Tibial nerve (tissue), 4 donors: ENCODE measurements around the gene HOXC4. TPM values are rescaled to one million over a fixed set of nuclear protein-coding genes. Genes with fewer than 3 reads are reported as not detected.
A peak's percentile ranks its signal among the peaks of the same experiment; 100 is the strongest.

Experiments used
- small RNA-seq: library from RNA; depleted of rRNA; stranded (forward); fragments of <200 nt; gene quantifications from one replicate; pipeline ENCODE3, GENCODE V24; 2016
- total RNA-seq, 4 donors: library from RNA; depleted of rRNA; stranded (reverse); fragments of >200 nt; gene quantifications; one replicate each; pipeline ENCODE4 v1.1.0, GENCODE V29; 2016

HOXC4 gene
- total RNA-seq, 4 donors from 2014 or later: 2.7 to 8.1 (median 4.1) TPM

Small RNA genes lying within 50 kb of the gene (small RNA-seq; reads per million reads assigned to genes)
- not detected for gene HOXC5
- gene MIR615: 18.1 reads per million, percentile 92 among the genes with 10 or more reads in this experiment
- gene RF00019: not detected

Other genes starting within 250 kb of the HOXC4 start
- gene HOXC13, start 115.0 kb upstream of the HOXC4 start, total RNA-seq: not detected
- 1 to 10 TPM in 1 of 4 donors, under 1 TPM in 1, not detected in 2; 0.22 to 1.4 TPM for gene HOXC12, start 98.9 kb upstream of the HOXC4 start, total RNA-seq
- under 1 TPM in 3 of 4 donors, not detected in 1; 0.20 to 0.63 (median 0.60) TPM for gene HOXC11, start 80.7 kb upstream of the HOXC4 start, total RNA-seq
- gene HOTAIR, start 78.9 kb upstream of the HOXC4 start, total RNA-seq: under 1 TPM in 3 of 4 donors, not detected in 1; 0.20 to 0.42 (median 0.30) TPM
- gene HOXC10, start 68.7 kb upstream of the HOXC4 start, total RNA-seq: 1 to 10 TPM; 1.7 to 6.1 (median 2.5) TPM
- 10 to 100 TPM in 1 of 4 donors, 1 to 10 TPM in 3; 4.4 to 10.5 (median 7.9) TPM for gene HOXC9, start 53.7 kb upstream of the HOXC4 start, total RNA-seq
- gene HOXC8, start 44.9 kb upstream of the HOXC4 start, total RNA-seq: 1 to 10 TPM in 3 of 4 donors, under 1 TPM in 1; 0.98 to 2.3 (median 2.0) TPM
- 10 to 100 TPM in 1 of 4 donors, 1 to 10 TPM in 3; 3.6 to 17.3 (median 7.2) TPM for gene HOXC6, start 25.4 kb upstream of the HOXC4 start, total RNA-seq
- gene HOXC5, start 20.8 kb upstream of the HOXC4 start, total RNA-seq: 1 to 10 TPM; 1.4 to 2.7 (median 1.7) TPM
- 10 to 100 TPM; 31.5 to 55.5 (median 36.3) TPM for gene SMUG1, start 135.2 kb downstream of the HOXC4 start, total RNA-seq
- gene CBX5, start 226.3 kb downstream of the HOXC4 start, total RNA-seq: 10 to 100 TPM; 32.1 to 50.0 (median 42.4) TPM
- 100 to 1,000 TPM; 450 to 769 (median 570) TPM for gene HNRNPA1, start 226.9 kb downstream of the HOXC4 start, total RNA-seq
- gene NFE2, start 247.2 kb downstream of the HOXC4 start, total RNA-seq: not detected